Tibial nerve (tissue), 4 donors: Measurements from ENCODE around the gene MRPL17. TPM values are rescaled to one million over a fixed set of nuclear protein-coding genes. Genes with fewer than 3 reads are reported as not detected.

Experiments used
- DNase-seq, 2 donors: peaks; one replicate each; pipeline ENCODE4 v3.0.0-alpha.2; 2019; ENCODE audit warnings: low spot score in 2 of 2
- H3K27ac ChIP-seq, 4 donors: fragments of 200-600 bp; sonication (generic) in 3 of 4; one replicate each; pipeline ENCODE4 v1.5.1; 2017 to 2019; ENCODE audit warnings: mild to moderate bottlenecking in 1 of 4
- H3K27me3 ChIP-seq, 2 donors: fragments of 200-600 bp; sonication (generic) in 1 of 2; one replicate each; pipeline versions ENCODE4 v1.5.1 to v1.6.0; 2017 to 2019
- H3K36me3 ChIP-seq, 3 donors: fragments of 200-600 bp; sonication (generic); one replicate each; pipeline ENCODE4 v1.5.1; 2018 to 2019
- H3K4me1 ChIP-seq, 4 donors: fragments of 200-600 bp; sonication (generic) in 3 of 4; one replicate each; pipeline ENCODE4 v1.5.1; 2017 to 2019
- H3K4me3 ChIP-seq, 4 donors: fragments of 200-600 bp; sonication (generic) in 3 of 4; one replicate each; pipeline ENCODE4 v1.5.1; 2017 to 2019; ENCODE audit warnings: mild to moderate bottlenecking in 1 of 4, moderate library complexity in 1 of 4
- H3K9me3 ChIP-seq, 4 donors: fragments of 200-600 bp; sonication (generic) in 3 of 4; one replicate each; pipeline ENCODE4 v1.5.1; 2017 to 2019
- EP300 ChIP-seq, 2 donors: sonication (generic); formaldehyde crosslinking; IDR thresholded peaks; one replicate each; pipeline ENCODE4 v1.6.1; 2017; ENCODE audit warnings: antibody characterized with exemption in 2 of 2, mild to moderate bottlenecking in 1 of 2
- POLR2A ChIP-seq, 2 donors: fragments of 450-650 bp; IDR thresholded peaks; one replicate each; pipeline ENCODE4 v1.6.1; 2017; ENCODE audit warnings: antibody characterized with exemption in 2 of 2, mild to moderate bottlenecking in 2 of 2, moderate library complexity in 2 of 2
- WGBS, 2 donors: methylation state at CpG; one replicate each; pipeline ENCODE4 v1.1.5; 2018; 5-methylcytosine and 5-hydroxymethylcytosine counted together
- total RNA-seq, 4 donors: library from RNA; depleted of rRNA; stranded (reverse); fragments of >200 nt; gene quantifications; one replicate each; pipeline ENCODE4 v1.1.0, GENCODE V29; 2016
- TF ChIP-seq, protein P1 (sequence below), 5 experiments: fragments of 200-600 bp in 3 of 5; fragments of 450-650 bp in 2 of 5; sonication (generic) in 3 of 5; IDR thresholded peaks; one replicate each; pipeline ENCODE4 v1.5.1; 2016 to 2019; ENCODE audit warnings: antibody characterized with exemption in 5 of 5, mild to moderate bottlenecking in 3 of 5, moderate library complexity in 2 of 5

Gene MRPL17
- total RNA-seq, 4 donors from 2014 or later = 17.3 to 24.6 (median 21.6) TPM

DNA sequence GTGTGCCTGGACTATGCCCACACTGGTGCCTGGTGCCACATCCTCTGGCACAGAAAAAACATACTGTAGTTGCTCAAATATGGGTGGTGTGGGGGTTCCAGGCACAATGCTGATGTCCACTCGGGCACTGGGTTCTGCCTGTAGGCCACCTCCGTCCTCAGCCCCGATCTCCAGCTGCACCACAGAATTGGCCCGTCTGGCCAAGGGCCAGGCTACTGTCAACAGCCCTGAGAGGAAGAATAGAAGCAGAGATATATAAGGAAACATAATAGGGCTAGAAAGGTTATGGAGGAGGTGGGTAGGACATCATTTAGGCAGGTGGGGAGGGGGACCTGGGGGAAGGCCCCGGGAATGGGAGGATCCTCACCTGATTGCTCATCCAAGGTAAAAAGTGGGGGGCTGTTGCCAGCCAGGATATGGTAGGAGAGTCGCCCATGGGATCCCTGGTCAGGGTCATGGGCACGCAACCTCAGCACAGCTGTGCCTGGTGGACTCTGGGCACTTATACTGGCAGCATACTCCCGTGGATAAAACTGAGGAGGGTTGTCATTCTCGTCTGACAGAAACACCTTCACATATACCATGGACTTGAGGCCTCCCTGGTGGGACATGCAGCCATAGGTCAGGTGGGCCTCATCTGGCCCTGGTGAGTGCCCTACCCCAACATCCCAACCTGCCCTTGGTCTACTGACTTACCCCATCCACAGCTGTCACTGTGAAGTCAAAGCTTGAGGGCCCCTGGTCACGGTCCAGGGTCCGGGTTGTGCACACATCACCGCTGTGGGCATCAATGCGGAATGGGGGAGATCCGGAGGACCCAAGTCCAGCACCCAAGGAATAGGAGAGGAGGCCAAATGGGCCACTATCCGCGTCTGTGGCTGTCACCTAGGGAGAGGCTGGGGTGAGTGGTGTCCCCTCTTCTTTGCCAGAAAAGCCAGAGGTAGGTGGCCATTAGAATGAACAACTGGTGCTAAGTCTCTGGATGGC is 49.4 kb downstream of the MRPL17 start:
- H3K36me3 ChIP-seq = peaks cover 0 to 37% (median 0%) of the 10 kb centered on the region in 3 donors
- TF ChIP-seq, protein P1, sequence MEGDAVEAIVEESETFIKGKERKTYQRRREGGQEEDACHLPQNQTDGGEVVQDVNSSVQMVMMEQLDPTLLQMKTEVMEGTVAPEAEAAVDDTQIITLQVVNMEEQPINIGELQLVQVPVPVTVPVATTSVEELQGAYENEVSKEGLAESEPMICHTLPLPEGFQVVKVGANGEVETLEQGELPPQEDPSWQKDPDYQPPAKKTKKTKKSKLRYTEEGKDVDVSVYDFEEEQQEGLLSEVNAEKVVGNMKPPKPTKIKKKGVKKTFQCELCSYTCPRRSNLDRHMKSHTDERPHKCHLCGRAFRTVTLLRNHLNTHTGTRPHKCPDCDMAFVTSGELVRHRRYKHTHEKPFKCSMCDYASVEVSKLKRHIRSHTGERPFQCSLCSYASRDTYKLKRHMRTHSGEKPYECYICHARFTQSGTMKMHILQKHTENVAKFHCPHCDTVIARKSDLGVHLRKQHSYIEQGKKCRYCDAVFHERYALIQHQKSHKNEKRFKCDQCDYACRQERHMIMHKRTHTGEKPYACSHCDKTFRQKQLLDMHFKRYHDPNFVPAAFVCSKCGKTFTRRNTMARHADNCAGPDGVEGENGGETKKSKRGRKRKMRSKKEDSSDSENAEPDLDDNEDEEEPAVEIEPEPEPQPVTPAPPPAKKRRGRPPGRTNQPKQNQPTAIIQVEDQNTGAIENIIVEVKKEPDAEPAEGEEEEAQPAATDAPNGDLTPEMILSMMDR (IDR thresholded peaks at IDR 0.05) = no peak
- no peak for TF ChIP-seq POLR2A (IDR thresholded peaks at IDR 0.05)
- TF ChIP-seq EP300 (IDR thresholded peaks at IDR 0.05) = no peak
- DNase-seq = no peak
- peaks cover 0 to 56% (median 35%) of the 10 kb centered on the region in 4 donors for H3K4me1 ChIP-seq
- no peaks in the 10 kb centered on the region for H3K9me3 ChIP-seq
- peaks cover 0 to 13% of the 10 kb centered on the region in 2 donors for H3K27me3 ChIP-seq
- H3K4me3 ChIP-seq = no peak overlapping the region
- H3K27ac ChIP-seq = peak overlapping the region in 2 of 4 donors; percentile 26 to 67
- WGBS, 2 donors = 94 to 98% methylated on average over 16 of the region's 16 CpGs

DNA sequence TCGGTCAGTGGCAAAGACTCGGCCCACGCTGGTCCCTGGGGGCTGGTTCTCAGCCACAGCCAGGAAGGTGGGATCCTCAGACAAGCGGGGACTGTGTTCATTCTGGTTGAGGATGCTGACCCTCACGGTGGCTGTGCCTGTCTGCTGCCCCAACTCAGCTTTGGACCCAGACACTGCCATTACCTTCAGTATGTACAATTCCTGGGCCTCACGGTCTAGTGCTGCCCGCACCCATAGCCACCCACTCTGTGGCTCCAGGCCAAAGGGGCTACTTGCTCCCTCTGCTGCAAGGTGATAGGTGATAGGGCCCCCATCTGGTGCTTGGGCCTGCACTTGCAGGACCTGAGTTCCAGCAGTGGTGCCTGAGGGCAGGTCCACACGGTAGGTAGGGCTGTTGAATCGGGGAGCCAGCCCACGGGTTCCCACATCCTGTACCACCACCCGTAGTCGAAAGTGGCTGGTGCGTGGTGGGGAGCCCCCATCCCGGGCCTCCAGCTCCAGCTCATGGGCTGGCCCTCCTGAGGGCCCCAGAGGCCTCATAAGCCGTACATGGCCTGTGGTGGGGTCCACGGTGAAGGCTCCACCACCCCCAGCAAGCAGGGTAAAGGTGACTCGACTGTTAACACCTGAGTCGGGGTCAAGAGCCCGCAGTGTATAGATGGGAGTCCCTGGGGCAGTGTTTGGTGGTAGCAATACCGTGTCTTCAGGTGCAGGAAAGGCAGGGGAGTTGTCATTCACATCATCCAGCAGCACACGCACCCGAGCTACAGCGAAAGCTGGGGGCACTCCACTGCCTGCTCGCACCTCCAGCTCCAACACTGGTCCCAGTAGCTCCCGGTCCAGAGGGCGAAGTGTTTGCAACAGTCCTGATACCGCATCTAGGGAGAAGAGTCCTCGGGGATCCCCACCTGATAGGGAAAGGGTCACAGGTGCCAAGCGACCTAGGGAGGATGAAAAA is 50.7 kb downstream of the MRPL17 start:
- H3K36me3 ChIP-seq = peaks cover 0 to 38% (median 0%) of the 10 kb centered on the region in 3 donors
- no peaks in the 10 kb centered on the region for H3K9me3 ChIP-seq
- 93 to 96% methylated on average over 21 to 24 of the region's 29 CpGs for WGBS, 2 donors

DNA sequence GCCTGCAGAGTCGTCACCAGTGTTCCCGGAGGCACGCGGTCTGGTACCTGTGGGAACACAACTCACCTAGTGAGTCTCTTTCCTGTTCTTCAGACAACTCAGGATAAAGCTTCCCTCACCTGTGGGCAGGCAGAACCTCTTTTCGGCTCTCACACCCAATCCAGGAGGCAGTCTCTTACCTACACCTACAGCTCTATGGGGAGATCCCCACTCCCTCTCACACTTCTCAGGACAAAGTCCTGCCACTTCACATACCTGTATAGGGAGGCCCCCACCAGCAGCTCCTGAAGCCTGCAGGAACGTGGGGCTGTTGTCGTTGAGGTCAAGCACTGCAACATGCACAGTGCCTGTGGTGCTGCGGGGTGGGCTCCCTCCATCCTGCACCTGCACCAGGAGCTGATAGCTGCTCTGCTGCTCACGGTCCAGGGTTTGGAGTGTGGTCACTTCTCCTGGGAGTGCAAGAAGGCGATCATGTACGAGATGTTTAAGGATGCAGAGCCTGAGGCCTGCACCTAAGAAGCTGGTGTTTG is 51.7 kb downstream of the MRPL17 start:
- H3K4me3 ChIP-seq = no peak overlapping the region
- no peak overlapping the region for H3K27ac ChIP-seq
- no peak for TF ChIP-seq POLR2A (IDR thresholded peaks at IDR 0.05)
- TF ChIP-seq, protein P1 (IDR thresholded peaks at IDR 0.05) = no peak
- no peak for TF ChIP-seq EP300 (IDR thresholded peaks at IDR 0.05)
- H3K36me3 ChIP-seq = peaks cover 0 to 48% (median 0%) of the 10 kb centered on the region in 3 donors
- no peaks in the 10 kb centered on the region for H3K9me3 ChIP-seq
- 78 to 83% methylated on average over 7 to 11 of the region's 11 CpGs for WGBS, 2 donors
- peaks cover 0 to 13% of the 10 kb centered on the region in 2 donors for H3K27me3 ChIP-seq
- peaks cover 0 to 34% (median 19%) of the 10 kb centered on the region in 4 donors for H3K4me1 ChIP-seq
- no peak for DNase-seq

More for the DNA sequence above, 50.7 kb downstream of the MRPL17 start:
- peaks cover 0 to 13% of the 10 kb centered on the region in 2 donors for H3K27me3 ChIP-seq
- H3K27ac ChIP-seq = no peak overlapping the region
- H3K4me1 ChIP-seq = peaks cover 0 to 43% (median 23%) of the 10 kb centered on the region in 4 donors
- H3K4me3 ChIP-seq = no peak overlapping the region
- TF ChIP-seq, protein P1 (IDR thresholded peaks at IDR 0.05) = no peak
- TF ChIP-seq POLR2A (IDR thresholded peaks at IDR 0.05) (no peak), EP300 (IDR thresholded peaks at IDR 0.05) (no peak)
- no peak for DNase-seq

DNA sequence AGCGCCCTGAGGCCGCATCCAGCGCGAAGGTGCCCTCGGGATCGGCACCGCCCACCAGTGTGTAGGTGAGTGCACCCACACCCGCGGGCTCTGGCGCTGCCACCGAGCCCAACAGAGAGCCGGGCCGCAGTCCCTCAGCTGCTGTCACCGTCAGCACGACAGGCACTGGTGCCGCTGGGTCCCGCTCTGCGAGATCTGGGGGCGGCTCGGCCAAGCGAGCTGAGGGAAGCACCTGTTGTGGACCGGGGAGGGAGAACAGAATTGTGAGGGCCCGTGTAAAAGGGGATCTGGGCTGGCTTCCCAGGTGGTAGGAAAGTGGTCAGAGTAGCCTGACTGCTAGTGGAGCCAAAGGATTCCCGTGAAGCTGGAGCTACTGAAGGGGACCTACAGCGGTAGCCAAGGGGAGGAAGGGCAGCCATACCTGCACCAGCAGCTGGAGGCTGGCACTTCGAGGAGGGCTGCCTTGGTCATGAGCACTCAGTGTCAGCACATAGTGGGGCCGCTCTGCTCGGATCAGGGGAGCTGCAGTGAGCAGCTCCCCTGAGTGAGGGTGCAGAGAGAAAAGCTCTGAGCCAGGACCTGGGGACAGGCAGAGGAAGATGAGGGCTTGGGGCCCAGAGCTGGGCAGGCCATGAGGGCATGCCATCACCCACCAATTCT is 52.4 kb downstream of the MRPL17 start:
- no peaks in the 10 kb centered on the region for H3K9me3 ChIP-seq
- no peak for DNase-seq
- H3K4me1 ChIP-seq = peaks cover 0 to 27% (median 12%) of the 10 kb centered on the region in 4 donors
- 65 to 73% methylated on average over 16 to 26 of the region's 28 CpGs for WGBS, 2 donors
- TF ChIP-seq EP300 (IDR thresholded peaks at IDR 0.05) (no peak), POLR2A (IDR thresholded peaks at IDR 0.05) (no peak)
- TF ChIP-seq, protein P1 (IDR thresholded peaks at IDR 0.05) = no peak
- H3K4me3 ChIP-seq = peak overlapping the region in 1 of 4 donors; percentile 4
- H3K36me3 ChIP-seq = peaks cover 0 to 54% (median 0%) of the 10 kb centered on the region in 3 donors
- no peak overlapping the region for H3K27ac ChIP-seq
- peaks cover 0 to 13% of the 10 kb centered on the region in 2 donors for H3K27me3 ChIP-seq

Other genes starting within 250 kb of the MRPL17 start
- 1 to 10 TPM; 1.0 to 7.5 (median 4.8) TPM for gene HPX, start 242.4 kb downstream of the MRPL17 start, total RNA-seq
- gene TRIM3, start 209.4 kb downstream of the MRPL17 start, total RNA-seq = 10 to 100 TPM; 25.6 to 47.7 (median 31.8) TPM
- gene ARFIP2, start 202.0 kb downstream of the MRPL17 start, total RNA-seq = 10 to 100 TPM; 40.0 to 63.9 (median 49.7) TPM
- 10 to 100 TPM; 37.1 to 66.6 (median 51.7) TPM for gene TIMM10B, start 201.8 kb downstream of the MRPL17 start, total RNA-seq
- gene DNHD1, start 186.1 kb downstream of the MRPL17 start, total RNA-seq = 10 to 100 TPM; 17.2 to 27.3 (median 21.0) TPM
- gene RRP8, start 79.7 kb downstream of the MRPL17 start, total RNA-seq = 10 to 100 TPM; 13.9 to 34.1 (median 18.2) TPM
- 100 to 1,000 TPM; 139 to 148 (median 140) TPM for gene ILK, start 79.6 kb downstream of the MRPL17 start, total RNA-seq
- 100 to 1,000 TPM; 148 to 235 (median 155) TPM for gene TAF10, start 71.1 kb downstream of the MRPL17 start, total RNA-seq
- gene TPP1, start 63.9 kb downstream of the MRPL17 start, total RNA-seq = 10 to 100 TPM; 45.6 to 81.3 (median 58.0) TPM
- 10 to 100 TPM; 12.6 to 27.8 (median 20.1) TPM for gene DCHS1, start 27.5 kb downstream of the MRPL17 start, total RNA-seq
- gene OR2AG2, start 88.6 kb upstream of the MRPL17 start, total RNA-seq = under 1 TPM in 2 of 4 donors, not detected in 2; 0.22 to 0.90 TPM
- not detected for gene OR2AG1, start 99.7 kb upstream of the MRPL17 start, total RNA-seq
- gene OR6A2, start 116.3 kb upstream of the MRPL17 start, total RNA-seq = under 1 TPM in 1 of 4 donors, not detected in 3; 0.60 TPM
- gene OR10A5, start 162.3 kb upstream of the MRPL17 start, total RNA-seq = not detected
- gene OR10A2, start 179.7 kb upstream of the MRPL17 start, total RNA-seq = not detected
- not detected for gene OR10A4, start 193.3 kb upstream of the MRPL17 start, total RNA-seq
- gene OR2D2, start 209.2 kb upstream of the MRPL17 start, total RNA-seq = not detected
- gene OR2D3, start 237.7 kb upstream of the MRPL17 start, total RNA-seq = not detected
- 1 to 10 TPM in 2 of 4 donors, under 1 TPM in 2; 0.20 to 2.6 (median 1.1) TPM for gene ZNF215, start 243.1 kb upstream of the MRPL17 start, total RNA-seq